Measurements from ENCODE around the gene SLC7A9. TPM values are rescaled to one million over a fixed set of nuclear protein-coding genes. Genes with fewer than 3 reads are reported as not detected.

Gene SLC7A9
- total RNA-seq, 1 donor from 2014 or later = 0.46 TPM

DNA sequence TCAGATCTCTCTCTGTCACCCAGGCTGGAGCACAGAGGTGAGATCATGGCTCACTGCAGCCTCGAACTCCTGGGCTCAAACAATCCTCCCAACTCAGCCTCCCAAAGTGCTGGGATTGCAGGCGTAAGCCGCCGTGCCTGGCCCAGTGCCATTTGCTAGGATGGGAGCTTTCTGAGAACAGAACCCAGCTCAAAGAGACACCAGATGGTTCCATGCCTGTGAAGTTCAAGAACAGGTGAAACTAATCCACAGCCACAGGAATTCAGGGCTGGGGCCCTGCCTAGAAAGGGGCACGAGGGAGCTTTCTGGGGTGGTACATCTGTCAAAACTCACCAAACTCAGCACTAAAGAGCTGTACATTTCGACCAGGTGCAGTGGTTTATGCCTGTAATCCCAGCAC is 4.2 kb downstream of the SLC7A9 start:
- no peaks in the 10 kb centered on the region for H3K4me1 Mint-ChIP-seq (ENCODE audit: unreplicated experiment)

DNA sequence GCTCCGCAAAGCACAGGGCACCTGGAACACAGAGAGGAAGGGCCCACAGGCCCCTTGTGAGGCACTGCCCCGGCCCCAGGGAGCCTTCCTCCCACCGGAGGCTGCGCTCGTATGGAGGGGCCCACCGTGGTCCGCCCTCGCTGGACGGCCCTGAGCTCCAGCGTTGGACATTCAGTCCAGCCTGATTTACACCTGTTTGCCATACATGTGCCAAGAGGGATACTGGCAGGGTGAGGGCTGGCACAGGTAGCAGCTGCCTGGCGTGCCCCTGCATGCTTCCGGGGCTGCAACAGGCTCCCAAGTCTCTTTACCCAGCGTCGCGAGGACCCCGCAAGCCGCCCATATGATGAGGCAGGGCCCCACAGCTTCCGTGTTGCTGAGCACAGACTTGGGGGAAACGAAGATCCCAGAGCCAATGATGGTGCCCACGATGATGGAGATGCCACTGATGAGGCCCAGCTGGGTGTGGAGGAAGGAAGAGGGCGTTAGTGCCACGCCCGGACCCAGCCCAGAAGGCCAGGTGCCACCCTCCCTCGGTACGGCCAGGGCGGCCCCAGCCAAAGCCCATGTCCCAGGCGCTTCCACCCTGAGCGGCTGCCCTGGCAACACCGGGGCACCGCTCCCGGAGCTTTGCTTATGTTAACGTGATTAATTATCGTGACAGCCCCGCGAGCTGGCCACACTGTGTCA is 5.1 kb downstream of the SLC7A9 start:
- Mint-ChIP-seq H3K9me3 (ENCODE audit: unreplicated experiment) (no peaks in the 10 kb centered on the region), H3K27ac (ENCODE audit: unreplicated experiment) (no peak overlapping the region), H3K27me3 (ENCODE audit: unreplicated experiment) (peaks cover 1% of the 10 kb centered on the region), H3K4me1 (ENCODE audit: unreplicated experiment) (no peaks in the 10 kb centered on the region), H3K36me3 (ENCODE audit: low read depth, unreplicated experiment) (no peaks in the 10 kb centered on the region), H3K4me3 (ENCODE audit: unreplicated experiment) (no peak overlapping the region)
- TF ChIP-seq, protein P1, sequence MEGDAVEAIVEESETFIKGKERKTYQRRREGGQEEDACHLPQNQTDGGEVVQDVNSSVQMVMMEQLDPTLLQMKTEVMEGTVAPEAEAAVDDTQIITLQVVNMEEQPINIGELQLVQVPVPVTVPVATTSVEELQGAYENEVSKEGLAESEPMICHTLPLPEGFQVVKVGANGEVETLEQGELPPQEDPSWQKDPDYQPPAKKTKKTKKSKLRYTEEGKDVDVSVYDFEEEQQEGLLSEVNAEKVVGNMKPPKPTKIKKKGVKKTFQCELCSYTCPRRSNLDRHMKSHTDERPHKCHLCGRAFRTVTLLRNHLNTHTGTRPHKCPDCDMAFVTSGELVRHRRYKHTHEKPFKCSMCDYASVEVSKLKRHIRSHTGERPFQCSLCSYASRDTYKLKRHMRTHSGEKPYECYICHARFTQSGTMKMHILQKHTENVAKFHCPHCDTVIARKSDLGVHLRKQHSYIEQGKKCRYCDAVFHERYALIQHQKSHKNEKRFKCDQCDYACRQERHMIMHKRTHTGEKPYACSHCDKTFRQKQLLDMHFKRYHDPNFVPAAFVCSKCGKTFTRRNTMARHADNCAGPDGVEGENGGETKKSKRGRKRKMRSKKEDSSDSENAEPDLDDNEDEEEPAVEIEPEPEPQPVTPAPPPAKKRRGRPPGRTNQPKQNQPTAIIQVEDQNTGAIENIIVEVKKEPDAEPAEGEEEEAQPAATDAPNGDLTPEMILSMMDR (IDR thresholded peaks at IDR 0.05; ENCODE audit: unreplicated experiment) = no peak
- DNase-seq (ENCODE audit: low spot score) = no peak

More for the DNA sequence above, 4.2 kb downstream of the SLC7A9 start:
- DNase-seq (ENCODE audit: low spot score) = no peak
- Mint-ChIP-seq H3K27ac (ENCODE audit: unreplicated experiment) (no peak overlapping the region), H3K27me3 (ENCODE audit: unreplicated experiment) (peaks cover 1% of the 10 kb centered on the region), H3K36me3 (ENCODE audit: low read depth, unreplicated experiment) (no peaks in the 10 kb centered on the region), H3K4me3 (ENCODE audit: unreplicated experiment) (no peak overlapping the region), H3K9me3 (ENCODE audit: unreplicated experiment) (no peaks in the 10 kb centered on the region)
- TF ChIP-seq, protein P1 (IDR thresholded peaks at IDR 0.05; ENCODE audit: unreplicated experiment) = no peak

DNA sequence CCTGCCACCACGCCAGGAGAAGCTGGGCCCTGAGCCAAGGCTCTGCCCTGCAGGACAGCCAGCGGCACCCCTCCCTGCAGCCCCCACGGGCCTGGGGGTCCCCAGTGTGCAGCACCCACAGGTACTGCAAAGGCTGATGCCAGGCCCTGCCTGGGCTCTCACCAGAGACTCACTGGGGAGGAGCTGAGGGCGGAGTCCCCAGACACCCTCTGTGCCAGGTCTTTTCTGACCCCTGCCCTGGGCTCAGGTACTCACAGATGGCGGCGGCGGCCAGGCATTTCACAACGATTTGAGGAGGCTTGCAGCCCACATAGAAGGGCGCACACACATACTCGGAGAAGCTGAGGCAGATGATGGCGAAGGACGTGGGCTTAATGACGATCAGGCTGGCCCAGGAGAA is 5.7 kb downstream of the SLC7A9 start:
- TF ChIP-seq, protein P1 (IDR thresholded peaks at IDR 0.05; ENCODE audit: unreplicated experiment) = no peak
- peaks cover 3% of the 10 kb centered on the region for H3K27me3 Mint-ChIP-seq (ENCODE audit: unreplicated experiment)
- no peaks in the 10 kb centered on the region for H3K36me3 Mint-ChIP-seq (ENCODE audit: low read depth, unreplicated experiment)
- H3K4me3 Mint-ChIP-seq (ENCODE audit: unreplicated experiment) = no peak overlapping the region
- H3K4me1 Mint-ChIP-seq (ENCODE audit: unreplicated experiment) = no peaks in the 10 kb centered on the region
- no peak for DNase-seq (ENCODE audit: low spot score)
- no peaks in the 10 kb centered on the region for H3K9me3 Mint-ChIP-seq (ENCODE audit: unreplicated experiment)
- H3K27ac Mint-ChIP-seq (ENCODE audit: unreplicated experiment) = no peak overlapping the region

DNA sequence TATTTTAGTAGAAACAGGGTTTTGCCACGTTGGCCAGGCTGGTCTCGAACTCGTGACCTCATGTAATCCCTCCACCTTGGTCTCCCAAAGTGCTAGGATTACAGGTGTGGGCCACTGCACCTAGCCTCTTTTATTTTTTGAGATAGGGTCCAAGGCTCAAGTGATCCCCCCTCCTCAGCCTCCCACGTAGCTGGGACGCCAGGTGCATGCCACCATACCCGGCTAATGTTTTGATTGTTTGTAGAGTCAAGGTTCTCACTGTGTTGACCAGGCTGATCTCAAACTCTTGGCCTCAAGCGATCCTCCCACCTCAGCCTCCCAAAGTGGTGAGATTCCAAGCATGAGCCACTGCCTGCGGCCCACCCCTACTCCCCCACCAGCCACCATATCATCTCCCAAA is 6.3 kb downstream of the SLC7A9 start:
- Mint-ChIP-seq H3K36me3 (ENCODE audit: low read depth, unreplicated experiment) (no peaks in the 10 kb centered on the region), H3K9me3 (ENCODE audit: unreplicated experiment) (no peaks in the 10 kb centered on the region), H3K27me3 (ENCODE audit: unreplicated experiment) (peaks cover 3% of the 10 kb centered on the region), H3K27ac (ENCODE audit: unreplicated experiment) (no peak overlapping the region), H3K4me1 (ENCODE audit: unreplicated experiment) (no peaks in the 10 kb centered on the region), H3K4me3 (ENCODE audit: unreplicated experiment) (no peak overlapping the region)
- no peak for DNase-seq (ENCODE audit: low spot score)
- TF ChIP-seq, protein P1 (IDR thresholded peaks at IDR 0.05; ENCODE audit: unreplicated experiment) = no peak

DNA sequence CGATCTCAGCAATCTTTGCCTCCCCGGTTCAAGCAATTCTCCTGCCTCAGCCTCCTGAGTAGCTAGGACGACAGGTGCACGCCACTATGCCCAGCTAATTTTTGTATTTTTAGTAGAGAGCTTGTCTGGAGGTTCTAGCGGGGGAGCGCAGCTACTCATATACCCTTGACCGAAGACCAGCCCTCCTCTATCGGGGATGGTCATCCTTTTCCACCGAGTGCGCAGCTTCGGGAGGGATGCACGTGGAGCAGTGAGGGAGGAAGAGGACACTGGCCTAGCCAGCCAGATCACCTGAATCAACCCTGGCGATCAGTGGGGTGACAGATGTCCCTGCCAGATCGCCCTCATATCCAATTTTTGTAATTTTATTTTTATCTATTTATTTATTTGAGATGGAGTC is 6.8 kb downstream of the SLC7A9 start:
- Mint-ChIP-seq H3K27ac (ENCODE audit: unreplicated experiment) (no peak overlapping the region), H3K4me3 (ENCODE audit: unreplicated experiment) (no peak overlapping the region), H3K4me1 (ENCODE audit: unreplicated experiment) (no peaks in the 10 kb centered on the region), H3K36me3 (ENCODE audit: low read depth, unreplicated experiment) (no peaks in the 10 kb centered on the region), H3K27me3 (ENCODE audit: unreplicated experiment) (peaks cover 3% of the 10 kb centered on the region), H3K9me3 (ENCODE audit: unreplicated experiment) (no peaks in the 10 kb centered on the region)
- TF ChIP-seq, protein P1 (IDR thresholded peaks at IDR 0.05; ENCODE audit: unreplicated experiment) = no peak
- no peak for DNase-seq (ENCODE audit: low spot score)

Data from endothelial cell (in vitro differentiated cells).